ENCODE measurements around the gene TM4SF1. TPM values are rescaled to one million over a fixed set of nuclear protein-coding genes. Genes with fewer than 3 reads are reported as not detected.
"Not testable (repeated sequence)": the region's sequence is repeated elsewhere in the genome, so short reads cannot be mapped to it uniquely, and the experiment has no call there.

TM4SF1 gene
- total and polyA plus RNA-seq, 2 donors from 2014 or later, result 101 to 173 TPM

GRCh38 chr3:149381173-149382100 lies 4.0 kb upstream of the TM4SF1 start:
- no peak overlapping the region for H3K4me3 ChIP-seq (ENCODE audit: low read length in 3 of 3)
- H3K27me3 ChIP-seq (ENCODE audit: control insufficient read depth, insufficient read depth, low read length), result no peaks in the 10 kb centered on the region
- FAIRE-seq, result no peak
- H3K36me3 ChIP-seq (ENCODE audit: control insufficient read depth in 2 of 3, insufficient read depth in 3 of 3, low read length in 3 of 3), result no peaks in the 10 kb centered on the region
- H3K9me3 ChIP-seq (ENCODE audit: control insufficient read depth in 2 of 3, insufficient read depth in 1 of 3, low read length in 3 of 3), result no peaks in the 10 kb centered on the region
- intact Hi-C loops (cut with DNase I), result no loop called here
- DNase-seq, result no peak
- H3K27ac ChIP-seq (ENCODE audit: low read depth in 2 of 2, low read length in 2 of 2), result no peak overlapping the region
- no peak for TF ChIP-seq CTCF (IDR thresholded peaks at IDR 0.05; ENCODE audit: borderline replicate concordance, extremely low read depth, insufficient read depth)
- H3K9ac ChIP-seq (ENCODE audit: low read length in 3 of 3), result no peak overlapping the region
- H3K4me1 ChIP-seq (ENCODE audit: control insufficient read depth in 2 of 3, insufficient read depth in 2 of 3, low read depth in 1 of 3, low read length in 3 of 3), result peaks cover 0 to 5% (median 0%) of the 10 kb centered on the region in 3 donors

GRCh38 chr3:149380220-149380619 lies 2.8 kb upstream of the TM4SF1 start:
- H3K27me3 ChIP-seq (ENCODE audit: control insufficient read depth, insufficient read depth, low read length); FAIRE-seq; H3K4me3 ChIP-seq (ENCODE audit: low read length in 3 of 3); H3K9ac ChIP-seq (ENCODE audit: low read length in 3 of 3); H3K9me3 ChIP-seq (ENCODE audit: control insufficient read depth in 2 of 3, insufficient read depth in 1 of 3, low read length in 3 of 3); H3K36me3 ChIP-seq (ENCODE audit: control insufficient read depth in 2 of 3, insufficient read depth in 3 of 3, low read length in 3 of 3); H3K27ac ChIP-seq (ENCODE audit: low read depth in 2 of 2, low read length in 2 of 2); H3K4me1 ChIP-seq (ENCODE audit: control insufficient read depth in 2 of 3, insufficient read depth in 2 of 3, low read depth in 1 of 3, low read length in 3 of 3); DNase-seq; intact Hi-C loops (cut with DNase I): not testable (repeated sequence)

- H3K36me3 ChIP-seq (ENCODE audit: control insufficient read depth in 2 of 3, insufficient read depth in 3 of 3, low read length in 3 of 3), result no peaks in the 10 kb centered on the region
- H3K9me3 ChIP-seq (ENCODE audit: control insufficient read depth in 2 of 3, insufficient read depth in 1 of 3, low read length in 3 of 3), result no peaks in the 10 kb centered on the region
- DNase-seq (peak in 1 of 5 donors; percentile 53), FAIRE-seq (no peak)
- no peak overlapping the region for H3K4me3 ChIP-seq (ENCODE audit: low read length in 3 of 3)
- H3K27me3 ChIP-seq (ENCODE audit: control insufficient read depth, insufficient read depth, low read length), result no peaks in the 10 kb centered on the region
- peaks cover 0 to 5% (median 0%) of the 10 kb centered on the region in 3 donors for H3K4me1 ChIP-seq (ENCODE audit: control insufficient read depth in 2 of 3, insufficient read depth in 2 of 3, low read depth in 1 of 3, low read length in 3 of 3)
- no peak overlapping the region for H3K9ac ChIP-seq (ENCODE audit: low read length in 3 of 3)
- TF ChIP-seq CTCF (IDR thresholded peaks at IDR 0.05; ENCODE audit: borderline replicate concordance, extremely low read depth, insufficient read depth), result no peak
- intact Hi-C loops (cut with DNase I), result no loop called here
- H3K27ac ChIP-seq (ENCODE audit: low read depth in 2 of 2, low read length in 2 of 2), result peak overlapping the region; percentile 63 to 74
Observed at GRCh38 chr3:149378478-149379309, 1.2 kb upstream of the TM4SF1 start.
